ENCODE results near the gene RNF38.

GRCh38 chr9:36345103-36345846 is 54.8 kb downstream of the RNF38 start:
- no peak for TF ChIP-seq CTCF (IDR thresholded peaks at IDR 0.05)
- TF ChIP-seq POLR2A (IDR thresholded peaks at IDR 0.05), result no peak

All from vagina (tissue), 2 donors.